IPS-15b (cell line): Measurements from ENCODE around the gene STIMATE.

ENCODE experiments used
- H3K27me3 ChIP-seq: one replicate; pipeline ENCODE4 v1.6.1; 2013; ENCODE audit warnings: low read length; ENCODE audit not compliant: control insufficient read depth, insufficient read depth
- H3K36me3 ChIP-seq: one replicate; pipeline ENCODE4 v1.6.1; 2013; ENCODE audit warnings: low read length; ENCODE audit not compliant: control insufficient read depth, insufficient read depth
- H3K4me1 ChIP-seq: one replicate; pipeline ENCODE4 v1.6.1; 2013; ENCODE audit warnings: mild to moderate bottlenecking, low read length; ENCODE audit not compliant: control insufficient read depth, insufficient read depth
- H3K4me3 ChIP-seq: one replicate; pipeline ENCODE4 v1.5.1; 2013; ENCODE audit warnings: low read depth, low read length
- H3K9ac ChIP-seq: one replicate; pipeline ENCODE4 v1.6.1; 2013; ENCODE audit warnings: low read depth, mild to moderate bottlenecking, low read length
- H3K9me3 ChIP-seq: one replicate; pipeline ENCODE4 v1.6.1; 2013; ENCODE audit warnings: mild to moderate bottlenecking, low read length; ENCODE audit not compliant: control insufficient read depth, insufficient read depth

STIMATE gene

GRCh38 chr3:52836986-52837385, 60.4 kb downstream of the STIMATE start:
- no peak overlapping the region for H3K9ac ChIP-seq
- H3K4me1 ChIP-seq: no peaks in the 10 kb centered on the region
- H3K27me3 ChIP-seq: no peaks in the 10 kb centered on the region

GRCh38 chr3:52836471-52836845, 60.9 kb downstream of the STIMATE start:
- Histone ChIP-seq H3K36me3 (peaks cover 13% of the 10 kb centered on the region), H3K4me3 (no peak overlapping the region), H3K4me1 (no peaks in the 10 kb centered on the region), H3K9ac (no peak overlapping the region), H3K9me3 (no peaks in the 10 kb centered on the region), H3K27me3 (no peaks in the 10 kb centered on the region)

More at GRCh38 chr3:52836986-52837385, 60.4 kb downstream of the STIMATE start:
- H3K36me3 ChIP-seq: peaks cover 15% of the 10 kb centered on the region
- H3K4me3 ChIP-seq: no peak overlapping the region
- H3K9me3 ChIP-seq: no peaks in the 10 kb centered on the region

- Histone ChIP-seq H3K36me3 (peaks cover 11% of the 10 kb centered on the region), H3K4me3 (no peak overlapping the region), H3K27me3 (no peaks in the 10 kb centered on the region), H3K9ac (no peak overlapping the region), H3K4me1 (no peaks in the 10 kb centered on the region), H3K9me3 (no peaks in the 10 kb centered on the region)
Measured at GRCh38 chr3:52835766-52836470, 61.4 kb downstream of the STIMATE start.

DNA sequence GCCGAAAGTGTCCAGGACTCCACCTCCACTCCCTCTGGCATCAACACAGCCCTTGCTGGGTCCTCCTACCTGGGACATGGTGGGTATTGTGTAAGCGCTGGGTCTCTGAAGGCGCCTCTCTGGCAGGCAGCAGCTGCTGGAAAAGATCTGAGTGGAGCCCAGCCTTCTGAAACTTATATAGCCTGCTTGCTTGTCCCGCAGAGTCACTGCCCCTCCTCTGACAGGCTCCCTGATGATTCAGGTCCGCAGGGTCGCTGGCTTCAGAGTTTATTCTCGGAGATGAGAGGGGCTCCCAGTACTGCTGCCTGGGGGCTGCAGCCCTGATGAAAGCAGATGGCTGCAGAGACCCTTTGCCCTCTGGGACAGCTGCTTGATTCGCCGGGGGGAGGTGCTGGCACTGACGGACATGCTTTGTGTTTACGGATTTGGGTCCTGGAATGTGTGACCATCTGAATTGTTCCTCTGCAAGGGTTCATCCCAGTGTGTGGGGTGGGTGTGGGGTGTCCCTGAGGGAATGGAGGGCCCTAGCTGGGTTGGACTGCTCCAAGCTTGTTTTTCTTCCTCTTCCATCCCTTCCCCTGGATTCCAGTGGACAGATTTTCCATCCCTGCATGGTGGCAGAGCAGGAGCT, 62.4 kb downstream of the STIMATE start, which contains the start of gene MUSTN1:
Gene MUSTN1, minus strand, starts transcription at position 149 of the 631 bp plus-strand sequence. Its CDS starts 71 bp downstream, at position 78.
- Histone ChIP-seq H3K4me1 (no peaks in the 10 kb centered on the region), H3K36me3 (peaks cover 5% of the 10 kb centered on the region), H3K9ac (peak within 1 kb of the TSS; percentile 37), H3K27me3 (no peaks in the 10 kb centered on the region), H3K9me3 (no peaks in the 10 kb centered on the region), H3K4me3 (no peak within 1 kb of the TSS)

DNA sequence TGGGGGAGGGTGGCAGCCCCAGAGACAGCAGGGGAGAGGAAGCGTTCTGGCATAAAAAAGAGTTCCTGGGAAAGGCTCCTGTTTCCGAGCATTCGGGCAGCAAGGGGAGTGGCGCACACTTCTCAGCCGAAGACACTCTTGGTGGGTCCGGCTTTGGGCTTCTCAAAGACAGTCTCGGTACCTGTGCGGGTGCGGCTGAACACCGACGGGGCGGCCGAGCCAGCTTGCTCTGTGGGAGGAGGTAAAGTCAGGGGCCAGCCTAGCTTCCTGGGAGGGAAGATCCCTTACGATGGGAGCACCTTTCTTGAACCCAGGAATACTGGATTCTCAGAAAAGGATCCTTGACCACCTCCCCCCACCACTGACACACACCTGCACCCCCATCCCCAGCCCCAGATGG, 64.1 kb downstream of the STIMATE start:
- Histone ChIP-seq H3K9ac (no peak overlapping the region), H3K9me3 (no peaks in the 10 kb centered on the region), H3K4me1 (no peaks in the 10 kb centered on the region), H3K4me3 (no peak overlapping the region), H3K27me3 (no peaks in the 10 kb centered on the region), H3K36me3 (peaks cover 4% of the 10 kb centered on the region)

DNA sequence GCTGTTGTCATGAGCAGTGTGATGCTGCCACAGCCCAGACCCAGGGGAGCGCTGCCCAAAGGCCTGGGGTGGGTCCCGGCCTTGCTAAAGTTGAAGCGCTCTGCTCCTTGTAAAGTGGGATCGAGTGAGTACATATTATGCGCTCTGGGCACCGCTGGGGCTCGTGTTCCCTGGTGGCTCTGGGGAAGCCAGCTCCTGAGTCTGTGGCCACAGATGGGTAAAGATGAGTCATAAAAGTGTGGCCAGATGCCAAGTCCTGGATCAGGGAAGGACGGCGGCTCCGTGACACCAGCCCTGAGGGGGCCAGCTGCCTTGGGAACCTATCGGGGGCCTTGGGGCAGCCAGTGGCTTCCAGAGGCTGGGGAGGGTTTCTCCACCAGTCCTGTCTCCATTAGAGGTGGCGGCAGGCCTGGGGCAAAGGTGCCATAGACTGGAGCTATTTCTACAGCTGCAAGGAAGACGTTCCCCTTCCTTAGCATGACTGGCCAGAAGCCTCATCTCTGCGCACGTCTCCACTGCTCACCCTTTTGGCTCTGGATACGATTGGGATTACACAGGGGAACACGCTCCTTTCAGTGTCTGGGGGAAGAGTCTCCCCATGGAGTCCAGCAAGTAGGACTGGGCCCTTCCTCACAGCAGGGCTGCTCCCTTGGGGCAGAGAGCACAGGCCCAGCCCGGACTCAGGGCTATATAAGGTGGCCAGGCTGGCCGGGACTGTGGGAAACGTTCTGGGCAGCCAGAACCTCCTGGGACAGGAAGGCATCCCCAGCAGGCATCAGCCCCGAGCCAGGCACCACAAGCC, 65.6 kb downstream of the STIMATE start:
- no peaks in the 10 kb centered on the region for H3K4me1 ChIP-seq

GRCh38 chr3:52830535-52831258, 66.7 kb downstream of the STIMATE start, which contains the start of gene ITIH4:
TSS of gene ITIH4 (minus strand) at chr3:52830672. CDS start at chr3:52830642, 30 bp downstream.
- Histone ChIP-seq H3K4me1 (no peaks in the 10 kb centered on the region), H3K4me3 (no peak within 1 kb of the TSS), H3K9ac (no peak within 1 kb of the TSS), H3K9me3 (no peaks in the 10 kb centered on the region), H3K36me3 (peaks cover 4% of the 10 kb centered on the region), H3K27me3 (no peaks in the 10 kb centered on the region)

More for the DNA sequence above, 65.6 kb downstream of the STIMATE start:
- Histone ChIP-seq H3K4me3 (no peak overlapping the region), H3K9me3 (no peaks in the 10 kb centered on the region), H3K36me3 (peaks cover 4% of the 10 kb centered on the region), H3K27me3 (no peaks in the 10 kb centered on the region), H3K9ac (no peak overlapping the region)

- H3K9me3 ChIP-seq: no peaks in the 10 kb centered on the region
- H3K4me3 ChIP-seq: no peak overlapping the region
- no peaks in the 10 kb centered on the region for H3K4me1 ChIP-seq
- no peaks in the 10 kb centered on the region for H3K27me3 ChIP-seq
- no peak overlapping the region for H3K9ac ChIP-seq
- H3K36me3 ChIP-seq: peaks cover 1% of the 10 kb centered on the region
Measured at GRCh38 chr3:52829906-52830463, 67.4 kb downstream of the STIMATE start.

DNA sequence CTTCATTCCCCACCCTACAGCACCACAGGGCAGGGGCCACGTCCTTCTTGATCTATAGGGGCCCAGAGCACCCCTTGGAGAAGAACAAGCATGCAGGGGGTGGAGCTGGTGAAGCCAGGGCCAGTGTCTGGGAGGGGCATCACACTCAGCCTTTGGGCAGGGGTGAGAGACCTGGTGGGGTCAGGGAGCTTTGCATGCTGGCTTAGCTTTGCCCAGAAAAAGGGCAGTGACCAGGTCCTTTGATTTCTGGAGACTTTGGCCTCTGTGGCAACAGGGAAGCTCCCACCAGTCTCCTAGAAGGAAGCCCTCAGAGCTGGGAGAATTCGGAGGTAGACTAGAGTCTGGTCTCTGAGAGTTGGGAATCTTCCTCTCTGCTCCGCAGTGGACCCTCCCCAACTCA, 67.9 kb downstream of the STIMATE start:
- Histone ChIP-seq H3K27me3 (no peaks in the 10 kb centered on the region), H3K4me1 (no peaks in the 10 kb centered on the region), H3K36me3 (no peaks in the 10 kb centered on the region), H3K9ac (no peak overlapping the region), H3K9me3 (no peaks in the 10 kb centered on the region), H3K4me3 (no peak overlapping the region)

- H3K4me3 ChIP-seq: no peak overlapping the region
- no peaks in the 10 kb centered on the region for H3K9me3 ChIP-seq
- H3K4me1 ChIP-seq: no peaks in the 10 kb centered on the region
Measured at GRCh38 chr3:52827866-52828376, 69.4 kb downstream of the STIMATE start.

GRCh38 chr3:52827441-52827840, 69.9 kb downstream of the STIMATE start:
- H3K36me3 ChIP-seq: no peaks in the 10 kb centered on the region
- no peaks in the 10 kb centered on the region for H3K4me1 ChIP-seq
- H3K4me3 ChIP-seq: no peak overlapping the region
- no peak overlapping the region for H3K9ac ChIP-seq
- no peaks in the 10 kb centered on the region for H3K9me3 ChIP-seq
- H3K27me3 ChIP-seq: no peaks in the 10 kb centered on the region

More at GRCh38 chr3:52827866-52828376, 69.4 kb downstream of the STIMATE start:
- Histone ChIP-seq H3K36me3 (no peaks in the 10 kb centered on the region), H3K9ac (no peak overlapping the region), H3K27me3 (no peaks in the 10 kb centered on the region)
